Measurements from ENCODE around the gene WNT6. TPM values are rescaled to one million over a fixed set of nuclear protein-coding genes. Genes with fewer than 3 reads are reported as not detected.

Gene WNT6
- total and polyA plus RNA-seq, 10 of the 15 experiments (the other 5 are each of a cell fraction or from before 2014, with no cell fraction given): 0.11 to 0.44 (median 0.22) TPM; not detected in 5

DNA sequence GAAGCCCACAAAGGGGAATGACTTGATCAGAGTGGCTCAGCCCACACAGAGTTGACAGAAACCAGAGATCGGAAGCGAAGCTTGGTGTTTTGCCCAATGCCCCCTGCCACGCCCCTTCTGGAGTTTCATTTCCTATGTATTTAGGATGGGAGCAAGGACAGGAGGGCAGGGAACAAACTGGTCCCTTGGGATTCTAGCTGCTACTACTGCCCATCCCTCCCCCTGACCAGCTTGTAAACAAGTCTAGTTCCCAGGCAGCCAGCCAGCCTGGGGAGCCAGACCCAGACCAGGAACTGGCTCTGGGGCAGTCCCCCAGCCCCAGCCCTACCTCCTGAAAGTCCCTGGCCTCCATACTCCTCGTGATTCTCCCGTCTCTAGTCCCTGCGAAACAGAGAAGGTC is 8.3 kb downstream of the WNT6 start:
- ChIA-PET CTCF (interaction anchor here (1.3 to 21.9 kb wide), 3 partner anchors 9 to 33 kb away, joined by 3 to 1364 read pairs (median 9); no protein-coding TSS in a partner anchor), RAD21 (ENCODE audit: unreplicated experiment) (interaction anchor here (1.5 kb wide), 1 partner anchor 11 kb away, joined by 3 read pairs; no protein-coding TSS in a partner anchor), POLR2A (interaction anchor here (1.0 to 2.9 kb wide), 2 partner anchors 11 to 29 kb away, joined by 4 to 11 read pairs; no protein-coding TSS in a partner anchor), SMC1A (ENCODE audit: uncharacterized antibody, unreplicated experiment) (interaction anchor here (1.0 to 1.3 kb wide), 2 partner anchors 9 to 30 kb away, joined by 4 to 5 read pairs; no protein-coding TSS in a partner anchor)
- FAIRE-seq (no peak), ATAC-seq (peak; percentile 54), DNase-seq (ENCODE audit: low read depth, low spot score) (no peak)
- Histone ChIP-seq H3K79me2 (ENCODE audit: control insufficient read depth, insufficient read depth, low read length) (no peaks in the 10 kb centered on the region), H3K4me2 (ENCODE audit: control insufficient read depth, insufficient read depth) (peak overlapping the region; percentile 33; the same call in 1 of the 2 replicates), H3K36me3 (ENCODE audit: control insufficient read depth in 2 of 2, insufficient read depth in 2 of 2, low read length in 1 of 2) (no peaks in the 10 kb centered on the region), H3K4me1 (ENCODE audit: control insufficient read depth, insufficient read depth, low read length) (peaks cover 21% of the 10 kb centered on the region), H3K9me3 (replicated peaks; ENCODE audit: control insufficient read depth, insufficient read depth, low read length) (no peaks in the 10 kb centered on the region), H4K20me1 (ENCODE audit: control insufficient read depth, insufficient read depth) (no peaks in the 10 kb centered on the region), H2AFZ (ENCODE audit: control insufficient read depth, low read depth, low read length) (peak overlapping the region; percentile 23; the same call in 1 of the 2 replicates), H3K27me3 (replicated peaks in 1 of 2; ENCODE audit: control insufficient read depth in 2 of 2, insufficient read depth in 2 of 2, low read length in 1 of 2) (peaks cover 7 to 19% of the 10 kb centered on the region in 2 experiments), H3K9ac (ENCODE audit: control insufficient read depth, insufficient read depth, low read length) (no peak overlapping the region), H3K4me3 (no peak overlapping the region), H3K27ac (ENCODE audit: control insufficient read depth, insufficient read depth) (no peak overlapping the region)
- in situ Hi-C loops (cut with MboI) (no loop called here), intact Hi-C loops (cut with micrococcal nuclease; ENCODE audit: unreplicated experiment) (loop anchor here (5.0 kb wide), 1 partner anchor 34 kb away; no protein-coding TSS in a partner anchor)
- no TSS peak for BruUV-seq (replicated peaks)
- TF ChIP-seq ZNF274 (IDR thresholded peaks at IDR 0.05; ENCODE audit: insufficient read depth, insufficient read length) (no peak), MEF2B (IDR thresholded peaks at IDR 0.05; ENCODE audit: partially characterized antibody, poor library complexity, severe bottlenecking) (peak; percentile 75)
- 36% methylated on average over 6 of the region's 6 CpGs for WGBS (ENCODE audit: insufficient coverage, insufficient replicate concordance, low lambda C conversion rate, missing lambda C conversion rate)

DNA sequence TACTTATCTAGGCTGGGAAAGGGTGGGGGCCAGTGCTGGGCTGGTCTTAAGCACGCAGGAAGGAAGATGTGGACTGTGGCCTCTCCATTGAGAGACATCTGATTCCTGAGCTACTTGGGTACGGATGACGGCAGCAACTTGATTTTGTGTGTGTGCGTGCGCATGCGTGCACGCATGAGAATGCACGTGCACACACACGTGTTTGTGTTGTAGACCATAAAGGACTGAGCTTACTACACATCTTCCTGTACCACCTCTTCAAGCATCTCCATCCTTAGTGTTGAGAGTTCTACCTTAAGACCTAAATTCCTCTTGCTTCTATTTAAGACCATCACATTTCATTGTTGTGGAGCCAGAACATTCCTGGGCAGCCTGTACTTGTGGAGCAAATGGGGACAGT is 9.5 kb downstream of the WNT6 start:
- H4K20me1 ChIP-seq (ENCODE audit: control insufficient read depth, insufficient read depth): no peaks in the 10 kb centered on the region
- H3K4me1 ChIP-seq (ENCODE audit: control insufficient read depth, insufficient read depth, low read length): peaks cover 21% of the 10 kb centered on the region
- WGBS (ENCODE audit: insufficient coverage, insufficient replicate concordance, low lambda C conversion rate, missing lambda C conversion rate): 87% methylated on average over 9 of the region's 9 CpGs
- POLR2A ChIA-PET: interaction anchor here (0.5 to 2.9 kb wide), 3 partner anchors 28 to 338 kb away, joined by 3 to 11 read pairs (median 4); partner anchors contain the start of genes BCS1L, ZFAND2B and ZNF142
- H3K9me3 ChIP-seq (replicated peaks; ENCODE audit: control insufficient read depth, insufficient read depth, low read length): no peaks in the 10 kb centered on the region
- no peak overlapping the region for H3K9ac ChIP-seq (ENCODE audit: control insufficient read depth, insufficient read depth, low read length)
- in situ Hi-C loops (cut with MboI): no loop called here
- H3K4me2 ChIP-seq (ENCODE audit: control insufficient read depth, insufficient read depth): no peak overlapping the region
- DNase-seq (ENCODE audit: low read depth, low spot score) (no peak), ATAC-seq (no peak), FAIRE-seq (no peak)
- H3K36me3 ChIP-seq (ENCODE audit: control insufficient read depth in 2 of 2, insufficient read depth in 2 of 2, low read length in 1 of 2): no peaks in the 10 kb centered on the region
- RAD21 ChIA-PET (ENCODE audit: unreplicated experiment): interaction anchor here (2.3 kb wide), 1 partner anchor 29 kb away, joined by 17 read pairs; no protein-coding TSS in a partner anchor
- H2AFZ ChIP-seq (ENCODE audit: control insufficient read depth, low read depth, low read length): no peak overlapping the region
- no peak overlapping the region for H3K4me3 ChIP-seq
- no TSS peak for BruUV-seq (replicated peaks)
- CTCF ChIA-PET: interaction anchor here (0.6 to 21.9 kb wide), 8 partner anchors 8 to 393 kb away, joined by 3 to 1364 read pairs (median 3); no protein-coding TSS in a partner anchor
- no peak overlapping the region for H3K27ac ChIP-seq (ENCODE audit: control insufficient read depth, insufficient read depth)
- peaks cover 11 to 26% of the 10 kb centered on the region in 2 experiments for H3K27me3 ChIP-seq (replicated peaks in 1 of 2; ENCODE audit: control insufficient read depth in 2 of 2, insufficient read depth in 2 of 2, low read length in 1 of 2)
- SMC1A ChIA-PET (ENCODE audit: uncharacterized antibody, unreplicated experiment): interaction anchor here (1.3 to 1.8 kb wide), 3 partner anchors 15 to 29 kb away, joined by 4 to 5 read pairs (median 4); no protein-coding TSS in a partner anchor
- no peaks in the 10 kb centered on the region for H3K79me2 ChIP-seq (ENCODE audit: control insufficient read depth, insufficient read depth, low read length)
- intact Hi-C loops (cut with micrococcal nuclease; ENCODE audit: unreplicated experiment): loop anchor here (5.0 kb wide), 1 partner anchor 33 kb away; no protein-coding TSS in a partner anchor
- TF ChIP-seq HCFC1 (IDR thresholded peaks at IDR 0.05; ENCODE audit: low read length): no peak
- no peak for TF ChIP-seq EZH2 (IDR thresholded peaks at IDR 0.05; ENCODE audit: borderline replicate concordance, control insufficient read depth, low read depth, low read length)
- no peak for TF ChIP-seq SREBF1 (IDR thresholded peaks at IDR 0.05; ENCODE audit: low read length)
- no peak for TF ChIP-seq NR2C1 (IDR thresholded peaks at IDR 0.05)
- TF ChIP-seq FOXM1 (IDR thresholded peaks at IDR 0.05; ENCODE audit: low read depth, low read length): no peak
- TF ChIP-seq SIN3A (IDR thresholded peaks at IDR 0.05; ENCODE audit: low read depth, low read length): no peak
- TF ChIP-seq BRCA1 (IDR thresholded peaks at IDR 0.05; ENCODE audit: low read depth, low read length): no peak
- TF ChIP-seq, protein P1, sequence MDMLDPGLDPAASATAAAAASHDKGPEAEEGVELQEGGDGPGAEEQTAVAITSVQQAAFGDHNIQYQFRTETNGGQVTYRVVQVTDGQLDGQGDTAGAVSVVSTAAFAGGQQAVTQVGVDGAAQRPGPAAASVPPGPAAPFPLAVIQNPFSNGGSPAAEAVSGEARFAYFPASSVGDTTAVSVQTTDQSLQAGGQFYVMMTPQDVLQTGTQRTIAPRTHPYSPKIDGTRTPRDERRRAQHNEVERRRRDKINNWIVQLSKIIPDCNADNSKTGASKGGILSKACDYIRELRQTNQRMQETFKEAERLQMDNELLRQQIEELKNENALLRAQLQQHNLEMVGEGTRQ (IDR thresholded peaks at IDR 0.05; ENCODE audit: borderline replicate concordance, low read depth, low read length): no peak
- TF ChIP-seq CHD2 (IDR thresholded peaks at IDR 0.05; ENCODE audit: borderline replicate concordance, low read depth, low read length): no peak
- TF ChIP-seq, protein P2, sequence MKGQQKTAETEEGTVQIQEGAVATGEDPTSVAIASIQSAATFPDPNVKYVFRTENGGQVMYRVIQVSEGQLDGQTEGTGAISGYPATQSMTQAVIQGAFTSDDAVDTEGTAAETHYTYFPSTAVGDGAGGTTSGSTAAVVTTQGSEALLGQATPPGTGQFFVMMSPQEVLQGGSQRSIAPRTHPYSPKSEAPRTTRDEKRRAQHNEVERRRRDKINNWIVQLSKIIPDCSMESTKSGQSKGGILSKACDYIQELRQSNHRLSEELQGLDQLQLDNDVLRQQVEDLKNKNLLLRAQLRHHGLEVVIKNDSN (IDR thresholded peaks at IDR 0.05; ENCODE audit: borderline replicate concordance, extremely low read length, insufficient read depth, low read depth, low read length): no peak
- TF ChIP-seq MTA3 (IDR thresholded peaks at IDR 0.05; ENCODE audit: borderline replicate concordance, low read length): no peak
- no peak for TF ChIP-seq SMAD5 (IDR thresholded peaks at IDR 0.05; ENCODE audit: low read depth)
- TF ChIP-seq POU2F2 (IDR thresholded peaks at IDR 0.05; ENCODE audit: borderline replicate concordance, low read depth, low read length): no peak
- TF ChIP-seq MYC (IDR thresholded peaks at IDR 0.05; ENCODE audit: insufficient read depth, insufficient read length, insufficient replicate concordance, low read length, severe bottlenecking): no peak
